GM18502 (cell line): ENCODE measurements around the gene HTR1B.

ENCODE experiments used
- ATAC-seq: cut with Tn5 transposase; IDR thresholded peaks from one replicate; pipeline ENCODE4 v1.9.1; 2021; ENCODE audit warnings: mild to moderate bottlenecking; ENCODE audit not compliant: unreplicated experiment, poor library complexity

Gene HTR1B

GRCh38 chr6:77457720-77458349, 5.5 kb downstream of the HTR1B start:
- ATAC-seq, result peak; percentile 88

DNA sequence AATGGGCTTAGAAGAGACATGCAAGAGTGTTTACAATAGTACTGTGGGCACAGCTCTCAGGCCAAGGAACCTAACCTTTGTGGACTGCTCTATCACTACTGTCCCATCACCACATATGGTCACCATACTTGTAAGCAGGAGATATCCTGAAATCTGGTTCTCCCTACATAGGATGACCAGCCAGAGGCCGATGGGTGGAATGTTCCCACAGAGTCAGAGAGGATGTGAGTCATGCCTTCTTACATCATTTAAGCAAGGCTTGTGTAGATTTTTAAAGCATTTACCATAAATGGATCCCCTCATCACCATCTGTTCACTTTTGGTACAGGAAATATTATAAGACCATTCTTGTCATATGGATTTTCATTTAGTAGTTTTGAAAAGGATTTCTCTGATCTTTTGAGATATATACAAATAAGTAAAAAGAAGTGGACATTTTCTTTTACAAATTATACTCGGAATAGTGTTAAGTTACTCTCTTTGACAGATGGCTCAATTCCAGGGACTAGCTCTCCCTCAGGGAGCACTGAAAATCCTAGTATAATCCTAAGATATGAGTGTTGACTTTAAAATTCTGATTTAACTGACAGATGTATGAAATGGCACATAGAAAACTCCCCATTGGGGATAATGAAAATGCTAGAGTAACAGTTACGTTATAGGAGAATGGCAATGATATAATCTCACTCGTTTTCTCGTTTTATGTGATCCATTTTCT, 6.6 kb downstream of the HTR1B start:
- no peak for ATAC-seq

GRCh38 chr6:77455271-77455670, 8.0 kb downstream of the HTR1B start:
- ATAC-seq, result no peak

DNA sequence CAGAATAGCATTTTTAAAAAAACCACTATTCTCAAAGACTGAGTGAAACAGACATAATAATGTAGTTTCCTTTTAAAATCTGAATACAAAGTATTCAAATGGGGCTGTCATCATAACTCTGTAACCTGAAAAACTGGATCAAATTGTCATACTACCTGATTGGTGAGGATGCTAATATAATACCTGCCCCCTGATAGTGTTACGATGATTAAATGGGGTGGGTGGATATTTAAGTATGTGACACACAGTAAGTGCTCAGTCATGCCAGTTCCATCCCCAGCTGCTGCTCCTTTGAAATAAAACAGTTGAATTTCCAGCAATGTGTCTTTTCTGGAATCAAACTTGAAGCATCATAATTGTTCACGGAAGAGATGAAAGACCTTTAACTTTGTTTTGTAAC, 8.9 kb downstream of the HTR1B start:
- no peak for ATAC-seq

DNA sequence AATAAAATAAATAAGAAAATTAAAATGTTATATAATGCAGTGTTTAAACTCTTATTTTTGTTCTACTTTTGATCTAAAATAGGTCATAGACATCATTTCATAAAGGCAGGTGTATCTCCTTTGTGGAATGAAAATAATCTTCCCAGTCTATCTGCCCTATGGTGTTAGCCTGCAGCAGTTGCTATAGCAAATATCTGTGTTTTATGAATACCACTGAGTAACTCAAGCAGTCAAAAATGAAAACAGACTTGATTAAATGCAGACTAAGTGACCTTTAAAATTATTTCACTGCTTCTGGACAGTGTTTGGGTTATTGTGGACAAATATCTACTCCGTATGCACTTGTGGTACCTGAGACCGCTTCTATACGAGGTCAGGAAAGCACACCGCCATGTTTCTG, 11.8 kb downstream of the HTR1B start:
- ATAC-seq, result no peak

DNA sequence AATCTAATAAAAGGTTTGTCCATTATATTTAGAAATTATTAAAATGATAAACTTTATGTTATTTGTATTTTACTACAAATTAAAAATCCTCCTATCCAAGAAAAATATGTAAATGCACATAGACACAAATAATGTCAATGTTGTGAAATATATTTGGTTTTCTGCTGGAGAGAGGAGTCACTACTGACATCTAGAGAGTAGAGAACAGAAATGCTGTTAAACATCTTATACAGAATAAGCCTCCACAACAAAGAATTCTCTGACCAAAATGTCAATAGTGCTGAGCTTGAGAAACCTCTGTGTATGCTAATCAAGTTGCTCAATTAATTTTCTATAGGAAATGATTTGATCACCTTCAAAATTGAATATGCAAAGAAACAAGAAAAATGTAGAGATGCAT, 12.4 kb downstream of the HTR1B start:
- ATAC-seq, result no peak

DNA sequence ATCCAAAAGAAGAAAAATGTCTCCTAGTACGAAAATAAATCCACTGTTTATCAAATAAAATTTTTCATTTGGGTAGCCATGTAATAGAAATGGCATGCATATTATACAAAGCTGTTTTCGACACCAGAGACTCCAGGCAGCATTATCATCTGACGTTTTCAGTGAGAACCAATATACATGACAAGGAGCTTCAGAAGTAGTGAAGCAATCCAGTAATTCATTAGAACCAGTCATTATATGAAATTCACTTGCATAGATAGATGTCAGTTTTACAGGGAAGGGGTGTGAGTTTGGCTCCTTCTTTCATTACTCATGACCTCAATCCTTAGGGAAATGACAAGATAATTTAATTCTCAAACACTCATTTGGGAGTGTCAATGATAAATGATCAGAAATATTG, 14.7 kb downstream of the HTR1B start:
- no peak for ATAC-seq

- ATAC-seq, result no peak
Observed at GRCh38 chr6:77447254-77447653, 16.0 kb downstream of the HTR1B start.

GRCh38 chr6:77446249-77446648, 17.0 kb downstream of the HTR1B start:
- ATAC-seq, result no peak

GRCh38 chr6:77445214-77445613, 18.1 kb downstream of the HTR1B start:
- no peak for ATAC-seq

GRCh38 chr6:77440206-77440976, 22.9 kb downstream of the HTR1B start:
- ATAC-seq, result no peak

- ATAC-seq, result no peak
Observed at GRCh38 chr6:77433888-77434287, 29.4 kb downstream of the HTR1B start.

- no peak for ATAC-seq
Observed at GRCh38 chr6:77430504-77430903, 32.8 kb downstream of the HTR1B start.

- no peak for ATAC-seq
Observed at GRCh38 chr6:77425671-77426070, 37.6 kb downstream of the HTR1B start.

DNA sequence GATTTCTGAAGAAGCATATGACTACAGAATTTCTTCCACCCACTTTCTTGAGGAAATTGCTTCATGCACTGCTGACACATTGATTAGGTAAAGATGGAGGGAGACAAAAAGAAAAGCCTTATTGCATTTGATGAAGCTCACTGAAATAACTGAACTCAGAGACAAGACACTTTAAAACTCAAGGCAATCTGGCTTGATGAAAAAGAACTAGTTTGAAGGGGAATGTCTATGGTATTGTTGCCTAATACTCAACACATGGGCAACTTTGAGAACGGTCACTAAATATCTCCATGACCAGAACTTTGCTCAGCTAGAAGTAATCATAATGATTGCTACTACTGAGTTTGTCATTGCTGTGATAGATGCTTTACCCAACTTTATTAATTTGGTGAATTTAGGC, 38.1 kb downstream of the HTR1B start:
- ATAC-seq, result no peak

DNA sequence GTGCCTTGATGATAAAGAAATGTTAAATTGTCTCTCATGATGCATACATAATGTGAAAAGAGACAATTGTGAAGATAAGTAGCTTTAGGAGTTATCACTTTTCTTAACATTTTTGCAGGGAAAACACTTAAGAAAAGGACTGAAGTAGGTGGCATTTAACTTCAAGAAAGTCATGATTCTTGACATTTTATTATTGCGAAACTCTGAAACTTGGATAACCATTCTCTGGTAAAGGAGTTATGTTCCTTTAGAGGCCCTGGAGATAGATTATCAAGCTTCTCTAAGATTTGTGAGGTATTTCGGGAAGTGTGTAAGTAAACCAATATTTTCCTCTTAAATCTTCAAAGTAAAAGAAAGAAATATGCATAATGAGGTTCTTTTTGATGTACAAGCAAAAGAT, 38.5 kb downstream of the HTR1B start:
- ATAC-seq, result no peak

DNA sequence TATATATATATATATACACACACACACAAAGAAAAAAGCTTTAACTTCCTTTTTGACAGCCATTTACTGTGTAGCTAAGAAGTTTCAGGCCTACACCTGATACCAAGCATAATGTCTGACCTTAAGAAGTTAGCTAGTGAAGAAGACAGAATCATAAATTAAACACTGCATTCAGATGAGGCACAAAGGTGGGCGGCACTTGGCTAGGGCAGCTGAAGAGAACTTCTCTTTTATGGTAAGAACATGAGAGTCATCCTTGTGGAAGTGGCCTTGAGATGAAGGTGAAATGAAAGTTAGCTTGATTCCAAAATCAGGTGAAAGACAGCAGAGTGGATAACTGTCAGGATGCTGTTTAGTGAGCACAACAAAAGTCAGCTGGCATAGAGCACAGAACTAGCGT, 46.5 kb downstream of the HTR1B start:
- ATAC-seq, result no peak

GRCh38 chr6:77415706-77416105, 47.6 kb downstream of the HTR1B start:
- no peak for ATAC-seq
